ENCODE results near the gene ISM1.

DNA sequence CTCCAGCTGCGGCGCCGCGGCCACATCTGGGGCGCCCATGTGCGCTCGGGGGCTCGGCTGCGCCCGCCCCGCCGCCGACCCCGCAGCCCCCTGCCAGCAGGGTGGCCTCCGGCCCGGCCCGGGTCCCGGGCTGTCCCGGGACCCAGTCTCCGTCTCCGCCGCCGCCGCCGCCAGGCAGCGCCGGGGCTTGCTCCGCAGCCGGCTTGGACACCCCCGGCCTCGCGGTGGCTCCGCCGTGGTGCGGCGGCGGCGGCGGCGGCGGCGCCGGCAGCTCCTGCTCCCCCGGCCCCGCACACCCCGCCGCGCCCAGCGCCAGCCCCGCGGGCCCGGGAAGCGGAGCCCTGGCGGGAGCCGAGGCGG lies 219 bp downstream of the ISM1 start:
- TF ChIP-seq POLR2A (IDR thresholded peaks at IDR 0.05), result no peak
- TF ChIP-seq, protein P1, sequence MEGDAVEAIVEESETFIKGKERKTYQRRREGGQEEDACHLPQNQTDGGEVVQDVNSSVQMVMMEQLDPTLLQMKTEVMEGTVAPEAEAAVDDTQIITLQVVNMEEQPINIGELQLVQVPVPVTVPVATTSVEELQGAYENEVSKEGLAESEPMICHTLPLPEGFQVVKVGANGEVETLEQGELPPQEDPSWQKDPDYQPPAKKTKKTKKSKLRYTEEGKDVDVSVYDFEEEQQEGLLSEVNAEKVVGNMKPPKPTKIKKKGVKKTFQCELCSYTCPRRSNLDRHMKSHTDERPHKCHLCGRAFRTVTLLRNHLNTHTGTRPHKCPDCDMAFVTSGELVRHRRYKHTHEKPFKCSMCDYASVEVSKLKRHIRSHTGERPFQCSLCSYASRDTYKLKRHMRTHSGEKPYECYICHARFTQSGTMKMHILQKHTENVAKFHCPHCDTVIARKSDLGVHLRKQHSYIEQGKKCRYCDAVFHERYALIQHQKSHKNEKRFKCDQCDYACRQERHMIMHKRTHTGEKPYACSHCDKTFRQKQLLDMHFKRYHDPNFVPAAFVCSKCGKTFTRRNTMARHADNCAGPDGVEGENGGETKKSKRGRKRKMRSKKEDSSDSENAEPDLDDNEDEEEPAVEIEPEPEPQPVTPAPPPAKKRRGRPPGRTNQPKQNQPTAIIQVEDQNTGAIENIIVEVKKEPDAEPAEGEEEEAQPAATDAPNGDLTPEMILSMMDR (IDR thresholded peaks at IDR 0.05), result no peak
